ENCODE data around the gene ABCC6.
A peak's percentile ranks its signal among the peaks of the same experiment; 100 is the strongest.
"Not testable (repeated sequence)": the region's sequence is repeated elsewhere in the genome, so short reads cannot be mapped to it uniquely, and the experiment has no call there.

DNA sequence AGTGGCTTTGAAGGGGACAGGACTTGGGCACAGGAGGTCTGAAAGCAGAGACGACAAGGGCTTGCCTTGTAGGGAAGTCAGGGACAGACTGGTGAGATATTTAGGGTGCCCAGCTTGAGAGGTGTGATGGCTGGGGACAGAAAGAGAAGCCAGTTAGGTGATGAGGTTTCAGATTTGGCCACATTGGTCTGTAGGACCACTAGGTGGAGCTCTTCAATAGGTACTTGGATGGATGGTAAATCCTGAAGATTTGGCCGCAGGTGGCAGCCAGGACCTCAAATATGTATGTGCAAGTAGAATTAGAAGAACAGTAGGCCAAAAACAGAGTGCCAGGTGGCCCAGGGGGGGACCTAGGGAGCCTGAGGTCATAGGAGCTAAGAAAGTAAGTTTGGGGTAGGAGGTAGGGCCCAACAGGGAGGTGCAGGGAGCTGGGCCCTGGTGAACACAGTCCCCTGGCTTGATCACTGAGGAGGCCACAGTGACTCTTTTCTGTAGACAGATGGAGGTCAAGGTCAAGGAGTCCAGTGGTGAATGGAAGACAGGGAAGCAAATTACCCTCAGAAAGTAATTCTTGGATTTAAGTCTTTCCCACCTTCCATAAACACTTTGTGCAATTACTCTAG, 34.1 kb upstream of the ABCC6 start:
- TF ChIP-seq CTCF (IDR thresholded peaks at IDR 0.05) = peak in 1 of 7 experiments; percentile 23
- TF ChIP-seq POLR2A (IDR thresholded peaks at IDR 0.05) = not testable (repeated sequence)
